Mucosa of rectum (tissue), 2 donors: ENCODE measurements around the gene CFDP1.

ENCODE experiments used
- H3K27ac ChIP-seq, 2 donors: one replicate each; pipeline ENCODE4 v1.7.0; 2013; ENCODE audit warnings: inconsistent platforms in 2 of 2, low read depth in 2 of 2, low read length in 2 of 2
- H3K27me3 ChIP-seq, 2 donors: one replicate each; pipeline ENCODE4 v1.7.0; 2013; ENCODE audit warnings: low read length in 2 of 2; ENCODE audit not compliant: control insufficient read depth in 2 of 2, insufficient read depth in 2 of 2
- H3K36me3 ChIP-seq, 2 donors: one replicate each; pipeline ENCODE4 v1.7.0; 2013; ENCODE audit warnings: low read length in 2 of 2; ENCODE audit not compliant: control insufficient read depth in 2 of 2, insufficient read depth in 2 of 2
- H3K4me1 ChIP-seq, 2 donors: one replicate each; pipeline ENCODE4 v1.7.0; 2013; ENCODE audit warnings: low read length in 2 of 2, mild to moderate bottlenecking in 1 of 2; ENCODE audit not compliant: control insufficient read depth in 2 of 2, insufficient read depth in 2 of 2
- H3K4me3 ChIP-seq, 2 donors: one replicate each; pipeline ENCODE4 v1.7.0; 2013; ENCODE audit warnings: low read length in 2 of 2
- H3K9ac ChIP-seq, 2 donors: one replicate each; pipeline ENCODE4 v1.7.0; 2013; ENCODE audit warnings: low read length in 2 of 2, low read depth in 1 of 2, mild to moderate bottlenecking in 1 of 2
- H3K9me3 ChIP-seq, 2 donors: one replicate each; pipeline ENCODE4 v1.7.0; 2013; ENCODE audit warnings: low read length in 2 of 2; ENCODE audit not compliant: control insufficient read depth in 2 of 2
- donor health status: healthy.
- donor health status: Normal muscosa, but diverticular disease.

The CFDP1 gene

DNA sequence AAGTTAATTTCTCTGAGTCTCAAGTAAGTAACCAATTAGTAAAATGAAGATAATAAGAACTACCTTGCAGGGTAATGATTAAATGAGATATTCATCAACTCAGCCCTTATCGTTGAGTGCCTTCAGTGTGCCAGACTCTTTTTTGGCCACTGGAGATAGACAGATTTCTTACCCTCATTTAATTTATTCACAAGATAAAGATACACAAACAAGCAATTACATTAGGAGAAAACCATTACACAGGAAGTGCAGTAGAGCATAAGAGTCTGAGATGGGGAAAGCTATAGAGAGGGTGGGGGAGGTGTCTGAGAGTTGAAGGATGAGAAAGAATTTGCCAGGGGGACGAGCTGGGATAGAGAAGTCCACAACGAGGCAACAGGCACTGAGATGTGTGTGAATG lies 109.4 kb downstream of the CFDP1 start:
- H3K36me3 ChIP-seq, result no peaks in the 10 kb centered on the region
- no peaks in the 10 kb centered on the region for H3K9me3 ChIP-seq
- H3K4me1 ChIP-seq, result peaks cover 0 to 4% of the 10 kb centered on the region in 2 donors
- no peak overlapping the region for H3K4me3 ChIP-seq
- H3K27ac ChIP-seq, result no peak overlapping the region
- H3K27me3 ChIP-seq, result peaks cover 0 to 3% of the 10 kb centered on the region in 2 donors
- H3K9ac ChIP-seq, result no peak overlapping the region

GRCh38 chr16:75323198-75323597 lies 110.1 kb downstream of the CFDP1 start:
- peaks cover 0 to 3% of the 10 kb centered on the region in 2 donors for H3K27me3 ChIP-seq
- no peak overlapping the region for H3K27ac ChIP-seq
- no peaks in the 10 kb centered on the region for H3K36me3 ChIP-seq
- H3K4me3 ChIP-seq, result no peak overlapping the region
- no peaks in the 10 kb centered on the region for H3K9me3 ChIP-seq
- H3K9ac ChIP-seq, result no peak overlapping the region
- H3K4me1 ChIP-seq, result peaks cover 0 to 4% of the 10 kb centered on the region in 2 donors

DNA sequence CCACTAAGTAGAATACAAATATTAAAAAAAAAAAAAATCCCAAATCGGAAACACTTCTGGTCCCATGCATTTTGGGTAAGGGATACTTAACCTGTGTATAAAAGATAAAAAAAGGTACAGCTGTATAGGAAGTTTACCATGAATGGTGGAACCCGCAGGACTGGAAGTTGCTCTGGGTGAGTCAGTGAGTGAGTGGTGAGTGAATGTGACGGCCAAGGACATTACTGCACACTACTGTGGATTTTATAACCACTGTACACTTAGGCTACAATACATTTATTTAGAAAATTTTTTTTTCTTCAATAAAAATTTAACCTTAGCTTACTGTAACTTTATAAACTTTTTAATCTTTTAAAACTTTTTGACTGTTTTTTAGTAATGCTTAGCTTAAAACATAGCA lies 110.6 kb downstream of the CFDP1 start:
- Histone ChIP-seq H3K9me3 (no peaks in the 10 kb centered on the region), H3K27me3 (peaks cover 0 to 3% of the 10 kb centered on the region in 2 donors), H3K36me3 (no peaks in the 10 kb centered on the region), H3K27ac (no peak overlapping the region), H3K4me1 (peaks cover 0 to 4% of the 10 kb centered on the region in 2 donors), H3K4me3 (no peak overlapping the region), H3K9ac (no peak overlapping the region)

DNA sequence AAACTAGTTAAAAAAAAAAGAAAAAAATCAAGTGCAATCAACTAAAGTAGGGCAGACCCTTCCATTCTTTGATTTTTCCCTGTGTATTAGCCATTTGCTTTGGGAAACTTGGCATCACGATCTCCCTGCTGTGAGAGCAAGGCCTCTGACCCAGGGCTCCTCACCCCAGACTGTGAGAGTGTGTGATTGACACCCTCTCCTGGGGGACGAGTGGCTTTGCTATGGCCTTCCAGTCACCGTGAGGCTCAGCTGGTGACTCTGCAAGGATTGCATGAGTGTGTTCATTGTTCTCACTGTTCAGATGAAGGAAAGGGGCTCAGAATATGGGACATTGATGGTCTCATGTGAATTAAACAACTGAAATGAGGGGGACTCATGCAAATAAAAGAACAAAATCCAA lies 112.9 kb downstream of the CFDP1 start:
- H3K27ac ChIP-seq, result no peak overlapping the region
- H3K27me3 ChIP-seq, result peaks cover 0 to 3% of the 10 kb centered on the region in 2 donors

DNA sequence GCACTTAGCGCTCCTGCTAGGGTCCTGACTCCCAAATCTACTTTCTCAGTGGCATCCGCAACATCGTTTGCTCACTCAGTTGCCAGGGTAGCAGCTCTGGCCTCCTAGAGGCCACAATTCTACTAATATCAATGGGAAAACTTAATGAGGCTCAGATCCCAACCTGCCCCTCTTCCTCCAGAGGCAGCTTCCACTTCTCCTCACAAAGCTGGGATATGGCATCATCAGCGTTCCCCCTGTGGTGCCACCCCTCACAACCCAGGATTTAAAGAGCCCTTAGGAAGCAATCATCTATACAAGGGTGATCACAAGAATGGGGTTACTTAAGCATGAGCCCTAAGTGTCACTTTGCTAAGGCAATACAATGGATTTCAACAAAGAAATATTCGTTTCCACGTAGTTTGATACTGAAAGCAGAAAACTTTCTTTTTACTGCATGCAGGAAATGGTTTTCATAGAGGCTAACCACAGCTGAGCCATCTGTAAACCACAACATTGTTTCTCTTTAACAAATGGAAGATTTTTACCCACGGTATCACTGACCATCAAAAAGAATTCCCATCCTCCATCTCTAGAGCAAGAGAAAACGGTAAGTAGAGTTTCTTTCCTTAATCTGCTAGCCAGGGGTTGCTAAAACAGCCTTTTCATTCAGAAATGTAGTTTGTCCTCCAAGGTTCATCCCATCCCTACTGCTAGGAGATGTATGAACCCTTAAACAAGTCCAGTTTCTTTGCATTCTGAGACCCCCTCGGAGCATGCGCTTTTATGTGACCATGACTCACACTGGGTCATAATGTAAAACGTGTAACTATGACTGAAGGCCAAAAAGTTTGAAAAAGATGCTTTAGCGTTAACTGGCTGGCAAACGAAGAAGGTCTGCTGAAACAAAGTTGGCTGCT lies 113.5 kb downstream of the CFDP1 start:
- Histone ChIP-seq H3K9ac (no peak overlapping the region), H3K4me1 (peaks cover 0 to 4% of the 10 kb centered on the region in 2 donors), H3K9me3 (no peaks in the 10 kb centered on the region), H3K4me3 (no peak overlapping the region), H3K27ac (no peak overlapping the region), H3K27me3 (no peaks in the 10 kb centered on the region), H3K36me3 (no peaks in the 10 kb centered on the region)

More for the DNA sequence above, 112.9 kb downstream of the CFDP1 start:
- H3K4me3 ChIP-seq, result no peak overlapping the region
- peaks cover 0 to 4% of the 10 kb centered on the region in 2 donors for H3K4me1 ChIP-seq
- no peak overlapping the region for H3K9ac ChIP-seq
- H3K9me3 ChIP-seq, result no peaks in the 10 kb centered on the region
- H3K36me3 ChIP-seq, result no peaks in the 10 kb centered on the region

DNA sequence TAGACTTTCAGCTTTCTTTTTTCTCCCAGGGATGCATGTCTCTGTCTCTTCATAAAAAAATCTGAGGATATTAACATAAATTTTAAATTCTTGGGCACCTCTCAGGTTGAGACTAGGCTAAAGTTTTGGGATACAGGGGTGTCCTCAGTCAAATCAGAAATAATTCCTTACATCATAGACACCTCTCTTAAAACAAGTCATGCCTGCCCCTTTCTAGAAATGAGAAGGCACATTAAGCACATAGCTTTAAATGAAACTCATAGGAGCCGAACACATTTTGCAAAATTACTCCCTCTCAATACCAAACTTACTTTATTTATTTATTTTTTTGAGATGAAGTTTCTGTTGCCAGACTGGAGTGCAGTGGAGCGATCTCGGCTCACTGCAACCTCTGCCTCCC lies 114.6 kb downstream of the CFDP1 start:
- no peak overlapping the region for H3K27ac ChIP-seq

DNA sequence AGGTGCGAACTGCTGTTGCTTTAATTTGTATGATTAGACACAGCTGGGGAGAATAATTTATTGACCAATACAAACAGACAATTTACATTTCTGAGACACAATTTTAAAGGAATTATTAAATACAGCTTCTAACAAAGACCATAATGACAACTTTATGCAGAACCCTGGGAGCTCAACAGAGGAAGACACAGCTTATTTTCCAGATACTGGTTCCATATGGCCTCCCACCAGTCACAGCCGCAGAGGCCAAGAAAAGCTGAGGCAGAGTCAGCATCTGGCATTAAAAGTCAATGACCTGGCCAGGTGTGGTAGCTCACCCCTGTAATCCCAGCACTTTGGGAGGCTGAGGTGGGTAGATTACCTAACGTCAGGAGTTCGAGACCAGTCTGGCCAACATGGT lies 115.8 kb downstream of the CFDP1 start:
- no peak overlapping the region for H3K4me3 ChIP-seq
- H3K27ac ChIP-seq, result no peak overlapping the region

More for the DNA sequence above, 114.6 kb downstream of the CFDP1 start:
- Histone ChIP-seq H3K4me3 (no peak overlapping the region), H3K4me1 (peaks cover 0 to 4% of the 10 kb centered on the region in 2 donors), H3K27me3 (no peaks in the 10 kb centered on the region), H3K9ac (no peak overlapping the region), H3K9me3 (no peaks in the 10 kb centered on the region), H3K36me3 (no peaks in the 10 kb centered on the region)

DNA sequence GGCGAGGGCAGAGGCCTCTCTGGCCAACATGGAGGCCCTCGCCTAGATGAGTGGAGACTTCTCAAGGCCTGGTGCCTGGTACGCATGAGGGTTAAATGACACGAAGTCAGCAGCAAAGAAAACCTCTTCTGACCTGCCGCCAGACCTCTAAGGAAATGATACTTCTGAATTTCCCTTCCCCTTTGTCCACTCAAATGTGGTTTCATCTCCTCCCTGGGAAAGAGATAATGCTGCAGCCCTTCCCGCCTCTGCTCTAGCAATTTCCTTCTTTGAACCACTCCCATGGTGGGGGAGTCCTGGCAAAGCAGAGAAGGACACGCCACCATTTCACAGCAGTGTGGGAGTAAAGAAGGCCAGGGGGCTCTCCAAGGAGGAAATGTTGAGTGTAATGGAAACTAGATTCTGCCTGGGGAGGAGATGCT lies 116.2 kb downstream of the CFDP1 start:
- Histone ChIP-seq H3K4me3 (no peak overlapping the region), H3K27me3 (no peaks in the 10 kb centered on the region)

More for the DNA sequence above, 115.8 kb downstream of the CFDP1 start:
- Histone ChIP-seq H3K4me1 (peaks cover 0 to 4% of the 10 kb centered on the region in 2 donors), H3K27me3 (no peaks in the 10 kb centered on the region), H3K36me3 (peaks cover 0 to 2% of the 10 kb centered on the region in 2 donors), H3K9me3 (no peaks in the 10 kb centered on the region), H3K9ac (no peak overlapping the region)

GRCh38 chr16:75315539-75316306 lies 117.6 kb downstream of the CFDP1 start:
- no peak overlapping the region for H3K27ac ChIP-seq
- H3K9me3 ChIP-seq, result no peaks in the 10 kb centered on the region

More for the DNA sequence above, 116.2 kb downstream of the CFDP1 start:
- Histone ChIP-seq H3K36me3 (peaks cover 0 to 2% of the 10 kb centered on the region in 2 donors), H3K27ac (no peak overlapping the region), H3K9me3 (no peaks in the 10 kb centered on the region), H3K4me1 (peaks cover 0 to 4% of the 10 kb centered on the region in 2 donors), H3K9ac (no peak overlapping the region)

GRCh38 chr16:75312875-75313274 lies 120.4 kb downstream of the CFDP1 start:
- Histone ChIP-seq H3K9me3 (no peaks in the 10 kb centered on the region), H3K4me1 (peaks cover 5 to 16% of the 10 kb centered on the region in 2 donors), H3K27me3 (no peaks in the 10 kb centered on the region), H3K9ac (no peak overlapping the region), H3K4me3 (no peak overlapping the region), H3K27ac (no peak overlapping the region), H3K36me3 (peaks cover 0 to 2% of the 10 kb centered on the region in 2 donors)

More at GRCh38 chr16:75315539-75316306, 117.6 kb downstream of the CFDP1 start:
- Histone ChIP-seq H3K36me3 (peaks cover 0 to 2% of the 10 kb centered on the region in 2 donors), H3K4me1 (peaks cover 0 to 4% of the 10 kb centered on the region in 2 donors), H3K9ac (no peak overlapping the region), H3K4me3 (no peak overlapping the region), H3K27me3 (no peaks in the 10 kb centered on the region)
